HFF-Myc (cell line): ENCODE results near the gene AP4E1.
"Not testable (repeated sequence)": the region's sequence is repeated elsewhere in the genome, so short reads cannot be mapped to it uniquely, and the experiment has no call there.

ENCODE experiments used
- DNase-seq: peaks from one replicate; pipeline ENCODE4 v3.0.0-alpha.2; 2011; ENCODE audit warnings: low read depth; ENCODE audit errors: extremely low read depth
- H3K4me3 ChIP-seq: replicated peaks from 2 replicates; pipeline ENCODE4 v1.5.1; 2011; ENCODE audit warnings: low read depth, mild to moderate bottlenecking, control low read depth, low read length
- TF ChIP-seq, protein P1 (sequence below): IDR thresholded peaks from 2 replicates; pipeline ENCODE4 v1.5.1; 2012; ENCODE audit warnings: mild to moderate bottlenecking, low read depth, low read length, control low read depth; ENCODE audit errors: missing control alignments

AP4E1 gene

GRCh38 chr15:50943638-50944037 lies 35.2 kb downstream of the AP4E1 start:
- TF ChIP-seq, protein P1, sequence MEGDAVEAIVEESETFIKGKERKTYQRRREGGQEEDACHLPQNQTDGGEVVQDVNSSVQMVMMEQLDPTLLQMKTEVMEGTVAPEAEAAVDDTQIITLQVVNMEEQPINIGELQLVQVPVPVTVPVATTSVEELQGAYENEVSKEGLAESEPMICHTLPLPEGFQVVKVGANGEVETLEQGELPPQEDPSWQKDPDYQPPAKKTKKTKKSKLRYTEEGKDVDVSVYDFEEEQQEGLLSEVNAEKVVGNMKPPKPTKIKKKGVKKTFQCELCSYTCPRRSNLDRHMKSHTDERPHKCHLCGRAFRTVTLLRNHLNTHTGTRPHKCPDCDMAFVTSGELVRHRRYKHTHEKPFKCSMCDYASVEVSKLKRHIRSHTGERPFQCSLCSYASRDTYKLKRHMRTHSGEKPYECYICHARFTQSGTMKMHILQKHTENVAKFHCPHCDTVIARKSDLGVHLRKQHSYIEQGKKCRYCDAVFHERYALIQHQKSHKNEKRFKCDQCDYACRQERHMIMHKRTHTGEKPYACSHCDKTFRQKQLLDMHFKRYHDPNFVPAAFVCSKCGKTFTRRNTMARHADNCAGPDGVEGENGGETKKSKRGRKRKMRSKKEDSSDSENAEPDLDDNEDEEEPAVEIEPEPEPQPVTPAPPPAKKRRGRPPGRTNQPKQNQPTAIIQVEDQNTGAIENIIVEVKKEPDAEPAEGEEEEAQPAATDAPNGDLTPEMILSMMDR = no peak
- no peak overlapping the region for H3K4me3 ChIP-seq
- DNase-seq = no peak

DNA sequence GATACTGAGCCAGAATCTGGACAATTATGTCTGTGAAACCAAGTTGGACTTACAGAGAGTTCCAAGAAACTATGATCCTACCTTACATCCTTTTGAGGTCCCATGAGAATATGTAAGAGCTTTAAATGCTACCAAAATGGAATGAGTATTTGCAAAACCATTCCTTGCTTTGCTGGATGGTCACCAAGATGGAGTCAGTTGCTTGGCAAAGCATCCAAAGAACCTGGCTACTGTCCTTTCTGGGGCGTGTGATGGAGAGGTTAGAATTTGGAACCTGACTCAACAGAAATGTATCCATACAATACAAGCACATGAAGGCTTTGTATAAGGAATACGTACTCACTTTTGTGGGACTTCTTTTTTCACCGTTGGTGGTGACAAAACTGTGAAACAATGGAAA lies 36.2 kb downstream of the AP4E1 start:
- DNase-seq = no peak
- TF ChIP-seq, protein P1 = no peak
- H3K4me3 ChIP-seq = no peak overlapping the region

- TF ChIP-seq, protein P1 = no peak
- no peak overlapping the region for H3K4me3 ChIP-seq
- DNase-seq = no peak
Measured at GRCh38 chr15:50945725-50946124, 37.2 kb downstream of the AP4E1 start.

- DNase-seq, H3K4me3 ChIP-seq: not testable (repeated sequence)
Measured at GRCh38 chr15:50950745-50951144, 42.3 kb downstream of the AP4E1 start.

GRCh38 chr15:50953302-50953701 lies 44.8 kb downstream of the AP4E1 start:
- no peak for DNase-seq
- no peak overlapping the region for H3K4me3 ChIP-seq
- TF ChIP-seq, protein P1 = no peak

DNA sequence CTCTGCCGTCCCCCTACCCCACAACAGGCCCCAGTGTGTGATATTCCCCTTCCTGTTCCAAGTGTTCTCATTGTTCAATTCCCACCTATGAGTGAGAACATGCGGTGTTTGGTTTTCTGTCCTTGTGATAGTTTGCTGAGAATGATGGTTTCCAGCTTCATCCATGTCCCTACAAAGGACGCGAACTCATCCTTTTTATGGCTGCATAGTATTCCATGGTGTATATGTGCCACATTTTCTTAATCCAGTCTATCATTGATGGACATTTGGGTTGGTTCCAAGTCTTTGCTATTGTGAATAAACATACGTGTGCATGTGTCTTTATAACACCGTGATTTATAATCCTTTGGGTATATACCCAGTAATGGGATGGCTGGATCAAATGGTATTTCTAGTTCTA lies 46.4 kb downstream of the AP4E1 start:
- H3K4me3 ChIP-seq, DNase-seq: not testable (repeated sequence)

- H3K4me3 ChIP-seq = no peak overlapping the region
- TF ChIP-seq, protein P1 = no peak
- DNase-seq = no peak
Measured at GRCh38 chr15:50959717-50960116, 51.2 kb downstream of the AP4E1 start.

GRCh38 chr15:50964075-50964474 lies 55.6 kb downstream of the AP4E1 start:
- DNase-seq = no peak
- no peak overlapping the region for H3K4me3 ChIP-seq
- TF ChIP-seq, protein P1 = no peak
